HG03025 (cell line): ENCODE results near the gene CXXC4.

Experiments
- ATAC-seq: cut with Tn5 transposase; IDR thresholded peaks from one replicate; pipeline ENCODE4 v1.9.1; 2021; ENCODE audit warnings: mild to moderate bottlenecking, moderate library complexity; ENCODE audit not compliant: unreplicated experiment, low FRiP score

CXXC4 gene

DNA sequence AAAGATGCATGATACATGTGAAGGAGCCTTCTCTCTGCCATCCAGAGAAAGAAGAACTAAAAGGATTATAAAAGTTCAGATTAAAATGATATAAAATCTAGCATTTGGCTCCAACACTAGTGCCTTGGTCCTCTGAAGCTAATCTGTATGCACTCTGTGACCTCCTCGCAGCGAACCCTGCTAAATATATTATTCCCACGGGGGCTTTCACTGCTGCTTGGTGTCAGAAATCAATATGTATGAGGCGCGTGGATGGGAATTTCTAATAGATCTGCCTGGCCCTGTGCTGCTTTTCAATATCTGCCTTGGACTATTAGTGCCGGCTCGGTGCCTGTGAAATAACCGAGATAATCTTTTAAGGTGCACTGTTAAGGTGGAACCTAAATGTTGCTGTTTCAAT, 69.7 kb downstream of the CXXC4 start:
- no peak for ATAC-seq

DNA sequence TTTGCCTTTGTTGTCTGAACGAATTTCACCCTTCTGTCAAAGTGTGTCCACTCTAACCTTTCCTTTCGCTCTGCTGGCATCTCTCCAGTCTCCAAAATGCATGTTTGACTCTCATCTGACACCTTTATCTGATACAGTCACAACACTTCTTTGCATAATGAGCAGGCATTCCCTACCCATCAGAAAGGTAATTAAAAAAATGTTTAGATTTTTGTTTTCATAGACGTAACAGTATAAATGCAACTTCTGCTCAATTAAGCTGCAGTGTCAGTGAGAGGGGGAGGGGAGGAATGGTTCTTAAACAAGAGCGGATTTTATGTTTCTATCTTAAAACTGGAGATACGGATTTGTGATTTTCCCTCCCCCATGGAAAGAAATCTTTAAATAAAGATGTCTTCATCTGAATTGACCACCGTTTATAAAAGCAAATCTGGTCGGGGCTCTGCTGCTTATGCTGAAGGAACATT, 70.2 kb downstream of the CXXC4 start:
- no peak for ATAC-seq

DNA sequence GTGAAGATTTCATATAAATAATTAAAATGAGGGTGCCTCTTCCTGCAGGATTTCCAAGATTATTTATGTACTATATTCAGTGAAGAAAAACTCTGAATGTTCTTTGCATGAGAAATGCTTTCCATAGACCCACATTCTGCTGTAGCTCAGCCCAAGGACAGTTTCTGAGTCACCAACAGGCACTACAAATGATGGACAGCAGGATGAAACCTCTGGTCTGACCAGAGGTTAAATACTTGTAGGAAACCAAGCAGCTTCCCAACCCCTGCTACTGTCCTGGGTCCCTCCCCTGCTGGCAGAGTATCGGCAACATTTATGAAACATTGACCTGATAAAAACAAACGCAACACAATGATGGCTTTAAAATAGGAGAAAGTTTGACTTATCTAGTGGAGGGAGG, 73.1 kb downstream of the CXXC4 start:
- ATAC-seq, result no peak

DNA sequence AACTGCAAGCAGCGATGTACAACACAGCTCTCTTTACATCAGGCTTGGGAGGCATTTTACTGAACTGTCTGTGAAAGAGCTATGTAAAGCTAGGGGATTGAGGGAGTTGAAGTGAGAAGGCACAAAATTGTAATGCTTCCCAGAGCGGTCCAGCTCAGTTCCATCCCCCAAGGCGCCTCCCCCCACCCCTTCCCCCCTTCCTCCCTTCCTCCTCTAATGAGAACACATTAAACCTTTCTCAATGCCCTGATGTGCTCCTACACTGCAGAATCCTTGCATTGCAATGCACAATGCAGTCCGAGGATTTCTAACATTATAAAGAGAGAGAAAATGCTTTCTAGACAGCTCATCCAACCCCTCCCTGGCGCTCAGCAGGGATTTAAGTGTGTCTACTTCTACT, 73.9 kb downstream of the CXXC4 start:
- no peak for ATAC-seq
